Breast epithelium (tissue), 3 donors: ENCODE measurements around the gene ZSWIM6.

Source experiments
- CTCF ChIP-seq, 3 donors: fragments of 450-650 bp; IDR thresholded peaks; one replicate each; pipeline ENCODE4 v1.5.1; 2016 to 2017; ENCODE audit warnings: antibody characterized with exemption in 3 of 3, mild to moderate bottlenecking in 3 of 3, moderate library complexity in 3 of 3
- POLR2A ChIP-seq: fragments of 450-650 bp; IDR thresholded peaks from one replicate; pipeline ENCODE4 v1.6.1; 2016; ENCODE audit warnings: antibody characterized with exemption, mild to moderate bottlenecking, moderate library complexity

GRCh38 chr5:61523073-61523472 lies 191.0 kb downstream of the ZSWIM6 start:
- TF ChIP-seq CTCF (IDR thresholded peaks at IDR 0.05) (no peak), POLR2A (no peak)
